ENCODE results near the gene C2orf76.

Gene C2orf76

GRCh38 chr2:119289642-119290041, 77.0 kb downstream of the C2orf76 start:
- Histone ChIP-seq H3K4me1 (ENCODE audit: control insufficient read depth in 2 of 2, insufficient read depth in 2 of 2, low read length in 2 of 2) (no peaks in the 10 kb centered on the region), H3K9ac (ENCODE audit: low read depth in 1 of 2, low read length in 2 of 2) (no peak overlapping the region), H3K9me3 (ENCODE audit: control insufficient read depth in 2 of 2, low read length in 2 of 2) (no peaks in the 10 kb centered on the region), H3K27ac (ENCODE audit: low read depth in 2 of 2, low read length in 2 of 2) (no peak overlapping the region), H3K36me3 (ENCODE audit: control insufficient read depth in 2 of 2, insufficient read depth in 2 of 2, low read length in 2 of 2) (no peaks in the 10 kb centered on the region), H3K27me3 (ENCODE audit: control insufficient read depth in 2 of 2, insufficient read depth in 2 of 2, low read length in 2 of 2) (no peaks in the 10 kb centered on the region), H3K4me3 (ENCODE audit: low read length in 2 of 2) (no peak overlapping the region)

- Histone ChIP-seq H3K9ac (ENCODE audit: low read depth in 1 of 2, low read length in 2 of 2) (no peak overlapping the region), H3K9me3 (ENCODE audit: control insufficient read depth in 2 of 2, low read length in 2 of 2) (no peaks in the 10 kb centered on the region), H3K4me3 (ENCODE audit: low read length in 2 of 2) (no peak overlapping the region), H3K36me3 (ENCODE audit: control insufficient read depth in 2 of 2, insufficient read depth in 2 of 2, low read length in 2 of 2) (no peaks in the 10 kb centered on the region), H3K27me3 (ENCODE audit: control insufficient read depth in 2 of 2, insufficient read depth in 2 of 2, low read length in 2 of 2) (no peaks in the 10 kb centered on the region), H3K4me1 (ENCODE audit: control insufficient read depth in 2 of 2, insufficient read depth in 2 of 2, low read length in 2 of 2) (no peaks in the 10 kb centered on the region), H3K27ac (ENCODE audit: low read depth in 2 of 2, low read length in 2 of 2) (no peak overlapping the region)
Observed at GRCh38 chr2:119289093-119289492, 77.5 kb downstream of the C2orf76 start.

GRCh38 chr2:119288576-119288975, 78.1 kb downstream of the C2orf76 start:
- Histone ChIP-seq H3K27me3 (ENCODE audit: control insufficient read depth in 2 of 2, insufficient read depth in 2 of 2, low read length in 2 of 2) (no peaks in the 10 kb centered on the region), H3K9me3 (ENCODE audit: control insufficient read depth in 2 of 2, low read length in 2 of 2) (no peaks in the 10 kb centered on the region), H3K9ac (ENCODE audit: low read depth in 1 of 2, low read length in 2 of 2) (no peak overlapping the region), H3K27ac (ENCODE audit: low read depth in 2 of 2, low read length in 2 of 2) (no peak overlapping the region), H3K4me3 (ENCODE audit: low read length in 2 of 2) (no peak overlapping the region), H3K4me1 (ENCODE audit: control insufficient read depth in 2 of 2, insufficient read depth in 2 of 2, low read length in 2 of 2) (no peaks in the 10 kb centered on the region), H3K36me3 (ENCODE audit: control insufficient read depth in 2 of 2, insufficient read depth in 2 of 2, low read length in 2 of 2) (no peaks in the 10 kb centered on the region)

- Histone ChIP-seq H3K9ac (ENCODE audit: low read depth in 1 of 2, low read length in 2 of 2) (no peak overlapping the region), H3K36me3 (ENCODE audit: control insufficient read depth in 2 of 2, insufficient read depth in 2 of 2, low read length in 2 of 2) (no peaks in the 10 kb centered on the region), H3K4me3 (ENCODE audit: low read length in 2 of 2) (no peak overlapping the region), H3K27me3 (ENCODE audit: control insufficient read depth in 2 of 2, insufficient read depth in 2 of 2, low read length in 2 of 2) (no peaks in the 10 kb centered on the region), H3K4me1 (ENCODE audit: control insufficient read depth in 2 of 2, insufficient read depth in 2 of 2, low read length in 2 of 2) (no peaks in the 10 kb centered on the region), H3K9me3 (ENCODE audit: control insufficient read depth in 2 of 2, low read length in 2 of 2) (no peaks in the 10 kb centered on the region), H3K27ac (ENCODE audit: low read depth in 2 of 2, low read length in 2 of 2) (no peak overlapping the region)
Observed at GRCh38 chr2:119286661-119287060, 80.0 kb downstream of the C2orf76 start.

GRCh38 chr2:119283873-119284331, 82.7 kb downstream of the C2orf76 start:
- no peak overlapping the region for H3K4me3 ChIP-seq (ENCODE audit: low read length in 2 of 2)

GRCh38 chr2:119282996-119283511, 83.6 kb downstream of the C2orf76 start:
- H3K9me3 ChIP-seq (ENCODE audit: control insufficient read depth in 2 of 2, low read length in 2 of 2) = no peaks in the 10 kb centered on the region
- no peaks in the 10 kb centered on the region for H3K27me3 ChIP-seq (ENCODE audit: control insufficient read depth in 2 of 2, insufficient read depth in 2 of 2, low read length in 2 of 2)
- no peak overlapping the region for H3K9ac ChIP-seq (ENCODE audit: low read depth in 1 of 2, low read length in 2 of 2)
- no peak overlapping the region for H3K27ac ChIP-seq (ENCODE audit: low read depth in 2 of 2, low read length in 2 of 2)
- H3K4me1 ChIP-seq (ENCODE audit: control insufficient read depth in 2 of 2, insufficient read depth in 2 of 2, low read length in 2 of 2) = no peaks in the 10 kb centered on the region
- no peaks in the 10 kb centered on the region for H3K36me3 ChIP-seq (ENCODE audit: control insufficient read depth in 2 of 2, insufficient read depth in 2 of 2, low read length in 2 of 2)
- H3K4me3 ChIP-seq (ENCODE audit: low read length in 2 of 2) = no peak overlapping the region

More at GRCh38 chr2:119283873-119284331, 82.7 kb downstream of the C2orf76 start:
- Histone ChIP-seq H3K27me3 (ENCODE audit: control insufficient read depth in 2 of 2, insufficient read depth in 2 of 2, low read length in 2 of 2) (no peaks in the 10 kb centered on the region), H3K36me3 (ENCODE audit: control insufficient read depth in 2 of 2, insufficient read depth in 2 of 2, low read length in 2 of 2) (no peaks in the 10 kb centered on the region), H3K9ac (ENCODE audit: low read depth in 1 of 2, low read length in 2 of 2) (no peak overlapping the region), H3K27ac (ENCODE audit: low read depth in 2 of 2, low read length in 2 of 2) (no peak overlapping the region), H3K4me1 (ENCODE audit: control insufficient read depth in 2 of 2, insufficient read depth in 2 of 2, low read length in 2 of 2) (no peaks in the 10 kb centered on the region), H3K9me3 (ENCODE audit: control insufficient read depth in 2 of 2, low read length in 2 of 2) (no peaks in the 10 kb centered on the region)

GRCh38 chr2:119282146-119282995, 84.3 kb downstream of the C2orf76 start:
- no peaks in the 10 kb centered on the region for H3K27me3 ChIP-seq (ENCODE audit: control insufficient read depth in 2 of 2, insufficient read depth in 2 of 2, low read length in 2 of 2)
- no peak overlapping the region for H3K4me3 ChIP-seq (ENCODE audit: low read length in 2 of 2)
- H3K9me3 ChIP-seq (ENCODE audit: control insufficient read depth in 2 of 2, low read length in 2 of 2) = no peaks in the 10 kb centered on the region
- H3K9ac ChIP-seq (ENCODE audit: low read depth in 1 of 2, low read length in 2 of 2) = no peak overlapping the region
- H3K27ac ChIP-seq (ENCODE audit: low read depth in 2 of 2, low read length in 2 of 2) = no peak overlapping the region
- no peaks in the 10 kb centered on the region for H3K36me3 ChIP-seq (ENCODE audit: control insufficient read depth in 2 of 2, insufficient read depth in 2 of 2, low read length in 2 of 2)
- H3K4me1 ChIP-seq (ENCODE audit: control insufficient read depth in 2 of 2, insufficient read depth in 2 of 2, low read length in 2 of 2) = no peaks in the 10 kb centered on the region

GRCh38 chr2:119280680-119281079, 86.0 kb downstream of the C2orf76 start:
- H3K9me3 ChIP-seq (ENCODE audit: control insufficient read depth in 2 of 2, low read length in 2 of 2) = no peaks in the 10 kb centered on the region

GRCh38 chr2:119279666-119280065, 87.0 kb downstream of the C2orf76 start:
- Histone ChIP-seq H3K9ac (ENCODE audit: low read depth in 1 of 2, low read length in 2 of 2) (no peak overlapping the region), H3K27me3 (ENCODE audit: control insufficient read depth in 2 of 2, insufficient read depth in 2 of 2, low read length in 2 of 2) (no peaks in the 10 kb centered on the region), H3K9me3 (ENCODE audit: control insufficient read depth in 2 of 2, low read length in 2 of 2) (no peaks in the 10 kb centered on the region)

More at GRCh38 chr2:119280680-119281079, 86.0 kb downstream of the C2orf76 start:
- Histone ChIP-seq H3K27ac (ENCODE audit: low read depth in 2 of 2, low read length in 2 of 2) (no peak overlapping the region), H3K36me3 (ENCODE audit: control insufficient read depth in 2 of 2, insufficient read depth in 2 of 2, low read length in 2 of 2) (no peaks in the 10 kb centered on the region), H3K4me1 (ENCODE audit: control insufficient read depth in 2 of 2, insufficient read depth in 2 of 2, low read length in 2 of 2) (no peaks in the 10 kb centered on the region), H3K9ac (ENCODE audit: low read depth in 1 of 2, low read length in 2 of 2) (no peak overlapping the region), H3K4me3 (ENCODE audit: low read length in 2 of 2) (no peak overlapping the region), H3K27me3 (ENCODE audit: control insufficient read depth in 2 of 2, insufficient read depth in 2 of 2, low read length in 2 of 2) (no peaks in the 10 kb centered on the region)

GRCh38 chr2:119278946-119279345, 87.7 kb downstream of the C2orf76 start:
- Histone ChIP-seq H3K4me3 (ENCODE audit: low read length in 2 of 2) (no peak overlapping the region), H3K9me3 (ENCODE audit: control insufficient read depth in 2 of 2, low read length in 2 of 2) (no peaks in the 10 kb centered on the region), H3K4me1 (ENCODE audit: control insufficient read depth in 2 of 2, insufficient read depth in 2 of 2, low read length in 2 of 2) (no peaks in the 10 kb centered on the region), H3K27me3 (ENCODE audit: control insufficient read depth in 2 of 2, insufficient read depth in 2 of 2, low read length in 2 of 2) (no peaks in the 10 kb centered on the region), H3K27ac (ENCODE audit: low read depth in 2 of 2, low read length in 2 of 2) (no peak overlapping the region), H3K9ac (ENCODE audit: low read depth in 1 of 2, low read length in 2 of 2) (no peak overlapping the region), H3K36me3 (ENCODE audit: control insufficient read depth in 2 of 2, insufficient read depth in 2 of 2, low read length in 2 of 2) (no peaks in the 10 kb centered on the region)

More at GRCh38 chr2:119279666-119280065, 87.0 kb downstream of the C2orf76 start:
- Histone ChIP-seq H3K36me3 (ENCODE audit: control insufficient read depth in 2 of 2, insufficient read depth in 2 of 2, low read length in 2 of 2) (no peaks in the 10 kb centered on the region), H3K4me1 (ENCODE audit: control insufficient read depth in 2 of 2, insufficient read depth in 2 of 2, low read length in 2 of 2) (no peaks in the 10 kb centered on the region), H3K27ac (ENCODE audit: low read depth in 2 of 2, low read length in 2 of 2) (no peak overlapping the region), H3K4me3 (ENCODE audit: low read length in 2 of 2) (no peak overlapping the region)

Data from mucosa of rectum (tissue), 2 donors.